Medulla oblongata (tissue), 1 donor: ENCODE data around the gene ARHGAP40.
"Not testable (repeated sequence)": the region's sequence is repeated elsewhere in the genome, so short reads cannot be mapped to it uniquely, and the experiment has no call there.

Experiments used
- DNase-seq: peaks from one replicate; pipeline ENCODE4 v3.0.0-alpha.2; 2015; ENCODE audit errors: extremely low spot score

The ARHGAP40 gene

GRCh38 chr20:38588303-38588702, 13.3 kb upstream of the ARHGAP40 start:
- no peak for DNase-seq

- no peak for DNase-seq
These were observed 12.3 kb upstream of the ARHGAP40 start for GRCh38 chr20:38589351-38589750.

- no peak for DNase-seq
These were observed 11.5 kb upstream of the ARHGAP40 start for GRCh38 chr20:38589967-38590675.

- no peak for DNase-seq
These were observed 10.7 kb upstream of the ARHGAP40 start for GRCh38 chr20:38590676-38591473.

- no peak for DNase-seq
These were observed 9.9 kb upstream of the ARHGAP40 start for GRCh38 chr20:38591474-38592410.

GRCh38 chr20:38592411-38592790, 9.2 kb upstream of the ARHGAP40 start:
- not testable (repeated sequence) for DNase-seq

- DNase-seq, result not testable (repeated sequence)
These were observed 7.3 kb upstream of the ARHGAP40 start for GRCh38 chr20:38594281-38594680.

GRCh38 chr20:38595886-38596285, 5.7 kb upstream of the ARHGAP40 start:
- not testable (repeated sequence) for DNase-seq

- DNase-seq, result no peak
These were observed 2.2 kb upstream of the ARHGAP40 start for GRCh38 chr20:38599410-38599882.

- DNase-seq, result no peak
These were observed 1.6 kb upstream of the ARHGAP40 start for GRCh38 chr20:38600057-38600456.

GRCh38 chr20:38602185-38602581, 574 bp downstream of the ARHGAP40 start:
- DNase-seq, result no peak

- DNase-seq, result no peak
These were observed 1.7 kb downstream of the ARHGAP40 start for GRCh38 chr20:38603286-38603685.

GRCh38 chr20:38604873-38605303, 3.3 kb downstream of the ARHGAP40 start:
- DNase-seq, result no peak

GRCh38 chr20:38607351-38607750, 5.7 kb downstream of the ARHGAP40 start:
- no peak for DNase-seq

- DNase-seq, result no peak
These were observed 6.6 kb downstream of the ARHGAP40 start for GRCh38 chr20:38608188-38608587.

- DNase-seq, result no peak
These were observed 8.2 kb downstream of the ARHGAP40 start for GRCh38 chr20:38609815-38610214.

GRCh38 chr20:38610521-38610920, 8.9 kb downstream of the ARHGAP40 start:
- DNase-seq, result no peak

GRCh38 chr20:38612751-38613515, 11.3 kb downstream of the ARHGAP40 start:
- no peak for DNase-seq

GRCh38 chr20:38615283-38615682, 13.7 kb downstream of the ARHGAP40 start:
- DNase-seq, result no peak

GRCh38 chr20:38616457-38616856, 14.8 kb downstream of the ARHGAP40 start:
- no peak for DNase-seq
